T follicular helper cell (primary cell): ENCODE results near the gene GSTA5.
"Not testable (repeated sequence)": the region's sequence is repeated elsewhere in the genome, so short reads cannot be mapped to it uniquely, and the experiment has no call there.

Source experiments
- DNase-seq: peaks from one replicate; pipeline ENCODE4 v3.0.0-alpha.2; 2020; ENCODE audit warnings: low read depth

The GSTA5 gene

GRCh38 chr6:52788478-52788877 lies 52.1 kb downstream of the GSTA5 start:
- no peak for DNase-seq

DNA sequence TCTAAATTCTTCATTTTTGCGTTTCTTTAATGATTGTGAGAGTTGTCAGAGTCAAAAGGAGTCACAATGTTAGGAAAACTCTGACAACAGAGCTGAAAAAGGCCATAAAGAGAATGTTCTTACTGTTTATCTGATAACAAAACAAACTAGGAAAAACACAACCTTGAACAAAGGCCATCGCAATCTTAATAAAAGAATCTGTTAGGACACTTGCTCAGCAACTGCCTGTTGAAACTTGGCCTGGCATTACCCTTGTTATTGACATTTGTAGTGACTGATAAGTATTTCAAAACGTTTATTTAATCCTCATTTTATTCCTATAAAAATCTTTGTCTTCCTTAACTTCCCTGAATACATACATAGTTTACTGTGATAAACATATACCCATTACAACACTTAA lies 52.7 kb downstream of the GSTA5 start:
- DNase-seq = no peak

- no peak for DNase-seq
Observed at GRCh38 chr6:52786249-52786956, 54.2 kb downstream of the GSTA5 start.

DNA sequence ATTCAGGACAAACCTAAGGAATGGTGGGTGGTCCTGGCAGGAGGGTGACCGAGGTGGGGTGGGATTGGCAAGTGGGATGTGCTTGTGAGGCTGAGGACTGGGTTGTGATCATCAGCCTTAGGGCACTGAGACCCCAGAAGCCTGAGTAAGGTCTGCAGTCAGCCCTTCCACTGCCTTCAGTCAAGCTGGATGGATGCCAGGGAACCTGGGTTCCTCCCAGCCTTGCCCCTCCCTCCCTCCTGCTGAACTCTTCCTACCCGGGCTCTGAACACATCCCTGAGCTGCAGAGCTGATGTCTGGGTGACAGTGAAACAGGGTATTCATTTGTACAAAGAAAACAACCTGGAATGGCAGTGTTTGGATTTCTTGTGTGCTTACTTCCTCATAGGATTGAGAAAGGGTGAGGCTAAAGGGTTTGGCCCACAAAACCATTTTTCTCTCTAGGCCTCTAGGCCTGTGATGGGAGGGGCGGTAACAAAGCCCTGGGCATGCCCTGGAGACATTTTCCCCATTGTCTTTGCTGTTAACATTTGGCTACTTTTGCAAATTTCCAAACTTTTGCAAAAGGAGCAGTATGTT lies 57.8 kb downstream of the GSTA5 start:
- not testable (repeated sequence) for DNase-seq

GRCh38 chr6:52782209-52782608 lies 58.4 kb downstream of the GSTA5 start:
- DNase-seq = not testable (repeated sequence)
